Lower leg skin (tissue), 4 donors: ENCODE measurements around the gene TMEM269. TPM values are rescaled to one million over a fixed set of nuclear protein-coding genes. Genes with fewer than 3 reads are reported as not detected.

Experiments
- DNase-seq, 2 donors: peaks; one replicate each; pipeline ENCODE4 v3.0.0-alpha.2; 2019; ENCODE audit warnings: low spot score in 2 of 2
- H3K4me3 ChIP-seq: fragments of 200-600 bp; sonication (generic); 2 replicates; pipeline ENCODE4 v1.5.1; 2017; ENCODE audit warnings: mild to moderate bottlenecking, low read depth; ENCODE audit not compliant: poor library complexity, severe bottlenecking
- POLR2A ChIP-seq, 2 donors: fragments of 450-650 bp; IDR thresholded peaks; one replicate each; pipeline ENCODE4 v1.6.1; 2016 to 2017; ENCODE audit warnings: antibody characterized with exemption in 2 of 2, mild to moderate bottlenecking in 1 of 2, moderate library complexity in 1 of 2
- WGBS, 2 donors: methylation state at CpG; one replicate each; pipeline ENCODE4 v1.1.5; 2018; 5-methylcytosine and 5-hydroxymethylcytosine counted together
- intact Hi-C: fragments of 100-400 bp; cut with DNase I; formaldehyde crosslinking; loops from one replicate; pipeline ENCODE4 v1.15.0; 2023; ENCODE audit warnings: low total_unique reads
- total RNA-seq, 4 donors: library from RNA; depleted of rRNA; stranded (reverse); fragments of >200 nt; gene quantifications; one replicate each; pipeline ENCODE4 v1.1.0, GENCODE V29; 2016
- TF ChIP-seq, protein P1 (sequence below), 3 donors: fragments of 450-650 bp; IDR thresholded peaks; one replicate each; pipeline ENCODE4 v1.5.1; 2016; ENCODE audit warnings: antibody characterized with exemption in 3 of 3, mild to moderate bottlenecking in 3 of 3, moderate library complexity in 2 of 3

Gene TMEM269
- total RNA-seq, 4 donors from 2014 or later: 0.08 to 0.22 (median 0.13) TPM; not detected in 1

DNA sequence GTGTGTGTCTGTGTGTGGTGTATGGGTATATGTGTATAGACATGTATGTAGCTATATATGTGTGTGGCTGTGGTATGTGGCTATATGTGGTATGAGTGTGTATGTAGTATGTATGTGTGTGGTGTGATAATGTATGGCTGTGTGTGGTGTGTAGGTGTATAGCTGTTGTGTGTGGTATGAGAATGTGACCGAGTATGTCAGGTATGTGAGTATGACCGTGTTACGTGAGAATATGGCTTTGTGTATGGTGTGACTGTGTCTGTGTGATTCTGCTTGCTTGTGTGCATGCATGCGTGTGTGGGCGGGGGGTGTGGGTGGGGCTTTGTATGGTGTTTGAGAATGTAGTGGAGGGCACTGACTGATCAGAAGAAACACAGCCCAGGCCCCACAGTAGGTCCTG lies 65.2 kb downstream of the TMEM269 start:
- intact Hi-C loops: no loop called here
- H3K4me3 ChIP-seq: no peak overlapping the region
- TF ChIP-seq, protein P1, sequence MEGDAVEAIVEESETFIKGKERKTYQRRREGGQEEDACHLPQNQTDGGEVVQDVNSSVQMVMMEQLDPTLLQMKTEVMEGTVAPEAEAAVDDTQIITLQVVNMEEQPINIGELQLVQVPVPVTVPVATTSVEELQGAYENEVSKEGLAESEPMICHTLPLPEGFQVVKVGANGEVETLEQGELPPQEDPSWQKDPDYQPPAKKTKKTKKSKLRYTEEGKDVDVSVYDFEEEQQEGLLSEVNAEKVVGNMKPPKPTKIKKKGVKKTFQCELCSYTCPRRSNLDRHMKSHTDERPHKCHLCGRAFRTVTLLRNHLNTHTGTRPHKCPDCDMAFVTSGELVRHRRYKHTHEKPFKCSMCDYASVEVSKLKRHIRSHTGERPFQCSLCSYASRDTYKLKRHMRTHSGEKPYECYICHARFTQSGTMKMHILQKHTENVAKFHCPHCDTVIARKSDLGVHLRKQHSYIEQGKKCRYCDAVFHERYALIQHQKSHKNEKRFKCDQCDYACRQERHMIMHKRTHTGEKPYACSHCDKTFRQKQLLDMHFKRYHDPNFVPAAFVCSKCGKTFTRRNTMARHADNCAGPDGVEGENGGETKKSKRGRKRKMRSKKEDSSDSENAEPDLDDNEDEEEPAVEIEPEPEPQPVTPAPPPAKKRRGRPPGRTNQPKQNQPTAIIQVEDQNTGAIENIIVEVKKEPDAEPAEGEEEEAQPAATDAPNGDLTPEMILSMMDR (IDR thresholded peaks at IDR 0.05): no peak
- TF ChIP-seq POLR2A (IDR thresholded peaks at IDR 0.05): no peak
- WGBS, 2 donors: 94 to 96% methylated on average over 5 of the region's 5 CpGs
- no peak for DNase-seq

Other genes with a start within 250 kb of the TMEM269 start
- 10 to 100 TPM; 16.2 to 25.7 (median 20.5) TPM for gene PPIH, start 126.6 kb upstream of the TMEM269 start, total RNA-seq
- 100 to 1,000 TPM; 227 to 358 (median 293) TPM for gene YBX1, start 102.6 kb upstream of the TMEM269 start, total RNA-seq
- gene CLDN19, start 44.8 kb upstream of the TMEM269 start, total RNA-seq: 1 to 10 TPM in 1 of 4 donors, under 1 TPM in 3; 0.12 to 1.2 (median 0.18) TPM
- 10 to 100 TPM in 3 of 4 donors, 1 to 10 TPM in 1; 9.4 to 26.8 (median 13.5) TPM for gene P3H1, start 18.0 kb upstream of the TMEM269 start, total RNA-seq
- 1 to 10 TPM; 2.5 to 6.7 (median 3.6) TPM for gene C1orf50, start 17.7 kb upstream of the TMEM269 start, total RNA-seq
- gene ERMAP, start 32.1 kb downstream of the TMEM269 start, total RNA-seq: 10 to 100 TPM in 1 of 4 donors, 1 to 10 TPM in 3; 8.0 to 11.5 (median 9.3) TPM
- 10 to 100 TPM; 11.2 to 18.1 (median 14.1) TPM for gene SVBP, start 32.4 kb downstream of the TMEM269 start, total RNA-seq
- gene ZNF691, start 61.6 kb downstream of the TMEM269 start, total RNA-seq: 10 to 100 TPM in 2 of 4 donors, 1 to 10 TPM in 2; 7.6 to 11.6 (median 9.9) TPM
- 1,000 to 10,000 TPM in 2 of 4 donors, 100 to 1,000 TPM in 2; 488 to 2,308 (median 910) TPM for gene SLC2A1, start 173.9 kb downstream of the TMEM269 start, total RNA-seq